T-helper 2 cell (primary cell): Measurements from ENCODE around the gene MLLT3.

ENCODE experiments used
- DNase-seq, 5 experiments: peaks; one replicate each; pipeline versions ENCODE4 v3.0.0 to v3.0.0-alpha.2; 2012 to 2022

Gene MLLT3

GRCh38 chr9:20407013-20407412, 215.3 kb downstream of the MLLT3 start:
- no peak for DNase-seq

- DNase-seq = no peak
Measured at GRCh38 chr9:20406344-20406743, 216.0 kb downstream of the MLLT3 start.

GRCh38 chr9:20405616-20406015, 216.7 kb downstream of the MLLT3 start:
- no peak for DNase-seq

- DNase-seq = no peak
Measured at GRCh38 chr9:20405078-20405477, 217.2 kb downstream of the MLLT3 start.

GRCh38 chr9:20404192-20404813, 218.0 kb downstream of the MLLT3 start:
- DNase-seq = no peak

- DNase-seq = peak in 1 of 5 experiments; percentile 77
Measured at GRCh38 chr9:20403346-20403745, 219.0 kb downstream of the MLLT3 start.

GRCh38 chr9:20402273-20402875, 219.9 kb downstream of the MLLT3 start:
- DNase-seq = no peak

- DNase-seq = no peak
Measured at GRCh38 chr9:20398536-20399338, 223.6 kb downstream of the MLLT3 start.

- no peak for DNase-seq
Measured at GRCh38 chr9:20397348-20397747, 225.0 kb downstream of the MLLT3 start.

GRCh38 chr9:20396509-20396908, 225.8 kb downstream of the MLLT3 start:
- DNase-seq = no peak

- no peak for DNase-seq
Measured at GRCh38 chr9:20395651-20396050, 226.6 kb downstream of the MLLT3 start.

- no peak for DNase-seq
Measured at GRCh38 chr9:20394969-20395368, 227.3 kb downstream of the MLLT3 start.

- no peak for DNase-seq
Measured at GRCh38 chr9:20391208-20391607, 231.1 kb downstream of the MLLT3 start.

GRCh38 chr9:20390400-20390799, 231.9 kb downstream of the MLLT3 start:
- no peak for DNase-seq

- DNase-seq = no peak
Measured at GRCh38 chr9:20387062-20387461, 235.2 kb downstream of the MLLT3 start.

GRCh38 chr9:20384642-20385041, 237.7 kb downstream of the MLLT3 start:
- no peak for DNase-seq

GRCh38 chr9:20382460-20383071, 239.7 kb downstream of the MLLT3 start:
- DNase-seq = no peak

- DNase-seq = no peak
Measured at GRCh38 chr9:20380546-20380945, 241.8 kb downstream of the MLLT3 start.

GRCh38 chr9:20379804-20380225, 242.5 kb downstream of the MLLT3 start:
- DNase-seq = no peak

GRCh38 chr9:20378851-20379250, 243.4 kb downstream of the MLLT3 start:
- no peak for DNase-seq

- no peak for DNase-seq
Measured at GRCh38 chr9:20377790-20378189, 244.5 kb downstream of the MLLT3 start.

GRCh38 chr9:20376731-20377375, 245.4 kb downstream of the MLLT3 start:
- DNase-seq = no peak

GRCh38 chr9:20376042-20376441, 246.3 kb downstream of the MLLT3 start:
- no peak for DNase-seq
